ENCODE results near the gene EXOC4. TPM values are rescaled to one million over a fixed set of nuclear protein-coding genes. Genes with fewer than 3 reads are reported as not detected.

EXOC4 gene
- total and polyA plus RNA-seq, 2 of the 8 experiments (the other 6 are each of a cell fraction or from before 2014, with no cell fraction given), result 27.0 to 67.3 TPM

DNA sequence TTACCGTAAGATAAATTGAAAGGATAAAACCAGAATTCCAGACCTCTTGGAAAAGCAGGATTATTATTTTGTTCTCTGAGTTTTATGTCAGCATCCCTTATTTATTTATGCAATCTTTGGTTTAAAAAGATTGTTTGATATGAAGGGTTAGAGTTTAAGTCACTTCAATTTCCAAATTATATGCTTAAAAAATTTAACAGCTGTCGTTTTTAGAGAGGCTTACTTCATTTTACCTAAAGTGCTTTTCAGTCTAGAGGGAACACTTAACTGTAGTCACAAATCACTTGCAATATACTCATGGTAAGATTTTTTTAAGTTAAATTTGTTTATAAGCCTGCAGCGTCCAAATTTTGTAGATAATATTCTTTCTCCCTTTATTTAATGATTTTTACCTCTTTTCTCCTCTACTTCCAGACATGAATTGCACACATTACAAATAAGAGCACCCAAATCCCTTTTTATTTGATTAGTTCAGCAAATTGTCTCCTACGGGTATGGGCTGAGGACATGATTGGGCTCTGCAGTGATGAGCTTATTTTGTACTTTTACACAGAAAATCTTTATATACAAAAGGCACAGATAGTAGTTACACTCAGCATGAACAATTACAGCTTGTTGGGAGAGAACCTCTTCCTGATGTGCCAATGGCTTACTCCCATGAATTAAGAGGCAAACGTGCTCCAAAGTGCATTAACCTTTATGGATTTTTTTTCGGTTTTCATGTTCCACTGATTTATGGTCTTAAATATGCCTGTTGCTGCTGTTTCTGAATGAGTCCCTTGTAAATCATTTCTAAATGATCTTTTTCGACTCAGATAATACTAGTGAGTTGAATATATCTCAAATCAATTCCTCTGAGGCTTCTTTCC is 555.0 kb downstream of the EXOC4 start (continued):
- no peak for TF ChIP-seq RNF2 (IDR thresholded peaks at IDR 0.05; ENCODE audit: borderline replicate concordance, low read depth, low read length, missing control alignments, poor library complexity, severe bottlenecking)
- no peak for TF ChIP-seq POLR2A (IDR thresholded peaks at IDR 0.05; ENCODE audit: control extremely low read depth in 1 of 2, low read depth in 2 of 2, low read length in 2 of 2)
- TF ChIP-seq EGR1 (IDR thresholded peaks at IDR 0.05; ENCODE audit: borderline replicate concordance, low read depth, low read length), result no peak
- no peak for TF ChIP-seq PHF8 (conservative IDR thresholded peaks at IDR 0.05; ENCODE audit: low read depth, low read length)
- no peak for TF ChIP-seq BACH1 (IDR thresholded peaks at IDR 0.05; ENCODE audit: low read length)
- no peak for TF ChIP-seq SIX5 (IDR thresholded peaks at IDR 0.05; ENCODE audit: low read depth, low read length)
